ENCODE data around the gene ZFP30. TPM values are rescaled to one million over a fixed set of nuclear protein-coding genes. Genes with fewer than 3 reads are reported as not detected.

The ZFP30 gene
- total and polyA plus RNA-seq, 2 donors from 2014 or later, result 3.0 to 15.5 TPM

GRCh38 chr19:37594982-37595382 lies 60.3 kb downstream of the ZFP30 start:
- FAIRE-seq, result no peak
- H3K9ac ChIP-seq (ENCODE audit: low read length in 3 of 3), result peak overlapping the region; percentile 80 to 97 (median 94)
- peaks cover 0 to 16% (median 4%) of the 10 kb centered on the region in 3 donors for H3K36me3 ChIP-seq (ENCODE audit: control insufficient read depth in 2 of 3, insufficient read depth in 3 of 3, low read length in 3 of 3)
- peaks cover 0 to 4% (median 0%) of the 10 kb centered on the region in 3 donors for H3K4me1 ChIP-seq (ENCODE audit: control insufficient read depth in 2 of 3, insufficient read depth in 2 of 3, low read depth in 1 of 3, low read length in 3 of 3)
- DNase-seq, result peak in 3 of 5 donors; percentile 76 to 89 (median 80)
- peak overlapping the region; percentile 93 to 94 for H3K27ac ChIP-seq (ENCODE audit: low read depth in 2 of 2, low read length in 2 of 2)
- H3K27me3 ChIP-seq (ENCODE audit: control insufficient read depth, insufficient read depth, low read length), result no peaks in the 10 kb centered on the region
- no peaks in the 10 kb centered on the region for H3K9me3 ChIP-seq (ENCODE audit: control insufficient read depth in 2 of 3, insufficient read depth in 1 of 3, low read length in 3 of 3)
- intact Hi-C loops (cut with DNase I), result no loop called here
- H3K4me3 ChIP-seq (ENCODE audit: low read length in 3 of 3), result peak overlapping the region; percentile 93 to 99 (median 96)
- TF ChIP-seq CTCF (IDR thresholded peaks at IDR 0.05; ENCODE audit: borderline replicate concordance, extremely low read depth, insufficient read depth), result no peak

- peaks cover 0 to 4% (median 0%) of the 10 kb centered on the region in 3 donors for H3K4me1 ChIP-seq (ENCODE audit: control insufficient read depth in 2 of 3, insufficient read depth in 2 of 3, low read depth in 1 of 3, low read length in 3 of 3)
- TF ChIP-seq CTCF (IDR thresholded peaks at IDR 0.05; ENCODE audit: borderline replicate concordance, extremely low read depth, insufficient read depth), result no peak
- intact Hi-C loops (cut with DNase I), result no loop called here
- H3K4me3 ChIP-seq (ENCODE audit: low read length in 3 of 3), result peak within 1 kb of the TSS; percentile 93 to 99 (median 96)
- peaks cover 0 to 11% (median 4%) of the 10 kb centered on the region in 3 donors for H3K36me3 ChIP-seq (ENCODE audit: control insufficient read depth in 2 of 3, insufficient read depth in 3 of 3, low read length in 3 of 3)
- H3K9me3 ChIP-seq (ENCODE audit: control insufficient read depth in 2 of 3, insufficient read depth in 1 of 3, low read length in 3 of 3), result no peaks in the 10 kb centered on the region
- no peak for FAIRE-seq
- H3K27me3 ChIP-seq (ENCODE audit: control insufficient read depth, insufficient read depth, low read length), result no peaks in the 10 kb centered on the region
- peak within 1 kb of the TSS; percentile 93 to 94 for H3K27ac ChIP-seq (ENCODE audit: low read depth in 2 of 2, low read length in 2 of 2)
- peak within 1 kb of the TSS; percentile 86 to 97 (median 94) for H3K9ac ChIP-seq (ENCODE audit: low read length in 3 of 3)
- DNase-seq, result peak; percentile 95 to 98 (median 98)
These were observed 60.8 kb downstream of the ZFP30 start, which contains the start of the genes ZNF540 and ZNF571 for GRCh38 chr19:37594304-37594981. Gene ZNF540, plus strand, starts transcription at chr19:37594876. Its CDS starts 3,572 bp downstream, at chr19:37598448. Gene ZNF571, minus strand, starts transcription at chr19:37594792. Its CDS starts 8,116 bp downstream, at chr19:37586676.

GRCh38 chr19:37593996-37594303 lies 61.3 kb downstream of the ZFP30 start:
- Histone ChIP-seq H3K27ac (ENCODE audit: low read depth in 2 of 2, low read length in 2 of 2) (peak overlapping the region; percentile 93 to 94), H3K4me1 (ENCODE audit: control insufficient read depth in 2 of 3, insufficient read depth in 2 of 3, low read depth in 1 of 3, low read length in 3 of 3) (peaks cover 0 to 4% (median 0%) of the 10 kb centered on the region in 3 donors), H3K9ac (ENCODE audit: low read length in 3 of 3) (peak overlapping the region; percentile 86 to 97 (median 94)), H3K36me3 (ENCODE audit: control insufficient read depth in 2 of 3, insufficient read depth in 3 of 3, low read length in 3 of 3) (peaks cover 0 to 7% (median 4%) of the 10 kb centered on the region in 3 donors), H3K9me3 (ENCODE audit: control insufficient read depth in 2 of 3, insufficient read depth in 1 of 3, low read length in 3 of 3) (no peaks in the 10 kb centered on the region), H3K27me3 (ENCODE audit: control insufficient read depth, insufficient read depth, low read length) (no peaks in the 10 kb centered on the region), H3K4me3 (ENCODE audit: low read length in 3 of 3) (peak overlapping the region; percentile 93 to 99 (median 96))
- DNase-seq (no peak), FAIRE-seq (no peak)
- no peak for TF ChIP-seq CTCF (IDR thresholded peaks at IDR 0.05; ENCODE audit: borderline replicate concordance, extremely low read depth, insufficient read depth)
- intact Hi-C loops (cut with DNase I), result no loop called here
